MM.1S (cell line): ENCODE measurements around the gene CLEC16A.

ENCODE experiments used
- DNase-seq: peaks from one replicate; pipeline ENCODE4 v3.0.0-alpha.2; 2015
- H2AFZ ChIP-seq: fragments of 300-600 bp; sonication (generic); 2 replicates; pipeline ENCODE4 v1.6.0; 2016; ENCODE audit warnings: antibody characterized with exemption, low read length
- H3F3A ChIP-seq: fragments of 300-600 bp; sonication (generic); 2 replicates; pipeline ENCODE4 v1.6.1; 2016; ENCODE audit warnings: mild to moderate bottlenecking, antibody characterized with exemption, low read length, moderate library complexity, mixed read lengths; ENCODE audit not compliant: insufficient read depth
- H3K27ac ChIP-seq: fragments of 300-600 bp; sonication (generic); 2 replicates; pipeline ENCODE4 v1.5.1; 2016; ENCODE audit warnings: mild to moderate bottlenecking, low read length
- H3K27me3 ChIP-seq: fragments of 300-600 bp; sonication (generic); replicated peaks from 2 replicates; pipeline ENCODE4 v1.6.0; 2016; ENCODE audit warnings: low read length; ENCODE audit not compliant: insufficient read depth
- H3K36me3 ChIP-seq: fragments of 300-600 bp; sonication (generic); replicated peaks from 2 replicates; pipeline ENCODE4 v1.6.1; 2016; ENCODE audit warnings: mild to moderate bottlenecking, low read length, mixed read lengths; ENCODE audit not compliant: insufficient read depth
- H3K4me1 ChIP-seq: fragments of 300-600 bp; sonication (generic); 2 replicates; pipeline ENCODE4 v1.6.1; 2016; ENCODE audit warnings: low read length, mixed read lengths
- H3K4me2 ChIP-seq: fragments of 300-600 bp; sonication (generic); 2 replicates; pipeline ENCODE4 v1.6.0; 2016; ENCODE audit warnings: low read depth, low read length
- H3K4me3 ChIP-seq: fragments of 300-600 bp; sonication (generic); 2 replicates; pipeline ENCODE4 v1.5.1; 2016; ENCODE audit warnings: low read length, mixed read lengths
- H3K79me2 ChIP-seq: fragments of 300-600 bp; sonication (generic); 2 replicates; pipeline ENCODE4 v1.6.1; 2016; ENCODE audit warnings: mixed run types, low read length, mixed read lengths
- H3K9ac ChIP-seq: fragments of 300-600 bp; sonication (generic); 2 replicates; pipeline ENCODE4 v1.6.1; 2016; ENCODE audit warnings: low read length, mixed read lengths
- H3K9me2 ChIP-seq: fragments of 300-600 bp; sonication (generic); replicated peaks from 2 replicates; pipeline ENCODE4 v1.6.1; 2016; ENCODE audit warnings: mild to moderate bottlenecking, low read length, mixed read lengths; ENCODE audit not compliant: insufficient read depth
- H3K9me3 ChIP-seq: fragments of 300-600 bp; sonication (generic); replicated peaks from 2 replicates; pipeline ENCODE4 v1.6.1; 2016; ENCODE audit warnings: mild to moderate bottlenecking, low read length, mixed read lengths; ENCODE audit not compliant: insufficient read depth
- H4K20me1 ChIP-seq: fragments of 300-600 bp; sonication (generic); 2 replicates; pipeline ENCODE4 v1.6.1; 2016; ENCODE audit warnings: mild to moderate bottlenecking, low read length, moderate library complexity, mixed read lengths; ENCODE audit not compliant: insufficient read depth
- CTCF ChIP-seq: fragments of 300-600 bp; sonication (generic); IDR thresholded peaks from 2 replicates; pipeline ENCODE4 v1.5.1; 2016; ENCODE audit warnings: antibody characterized with exemption, low read length, mixed read lengths
- EZH2 ChIP-seq: fragments of 300-600 bp; sonication (generic); optimal IDR thresholded peaks from 2 replicates; pipeline ENCODE3; 2017; ENCODE audit warnings: low read depth, mild to moderate bottlenecking, antibody characterized with exemption, low read length, mixed read lengths
- EZH2phosphoT487 ChIP-seq: fragments of 300-600 bp; sonication (generic); IDR thresholded peaks from 2 replicates; pipeline ENCODE4 v1.6.1; 2018; ENCODE audit warnings: antibody characterized with exemption, low read length

Gene CLEC16A

GRCh38 chr16:10946308-10946707 is 1.9 kb downstream of the CLEC16A start:
- Histone ChIP-seq H3K9me3 (no peaks in the 10 kb centered on the region), H3K4me1 (peaks cover 20% of the 10 kb centered on the region), H3K9ac (no peak overlapping the region), H3K27ac (no peak overlapping the region), H3F3A (0 out of 2 replicates have a peak, but pooled peaks cover under 1% of the 10 kb centered on the region), H3K27me3 (no peaks in the 10 kb centered on the region), H3K9me2 (no peaks in the 10 kb centered on the region), H4K20me1 (no peaks in the 10 kb centered on the region), H3K36me3 (no peaks in the 10 kb centered on the region), H3K79me2 (peaks cover 67% of the 10 kb centered on the region), H2AFZ (no peak overlapping the region), H3K4me3 (no peak overlapping the region), H3K4me2 (no peak overlapping the region)
- no peak for DNase-seq
- TF ChIP-seq CTCF (no peak), EZH2 (no peak), EZH2phosphoT487 (no peak)

GRCh38 chr16:10947211-10947787 is 2.9 kb downstream of the CLEC16A start:
- Histone ChIP-seq H3K36me3 (no peaks in the 10 kb centered on the region), H3K27ac (no peak overlapping the region), H3K9ac (no peak overlapping the region), H3K9me3 (no peaks in the 10 kb centered on the region), H3K27me3 (no peaks in the 10 kb centered on the region), H4K20me1 (no peaks in the 10 kb centered on the region), H3F3A (no peaks in the 10 kb centered on the region), H3K79me2 (peaks cover 74% of the 10 kb centered on the region), H3K4me3 (no peak overlapping the region), H3K4me2 (no peak overlapping the region), H2AFZ (no peak overlapping the region), H3K9me2 (no peaks in the 10 kb centered on the region), H3K4me1 (peaks cover 20% of the 10 kb centered on the region)
- no peak for DNase-seq
- TF ChIP-seq EZH2 (no peak), EZH2phosphoT487 (no peak), CTCF (no peak)

- Histone ChIP-seq H3K27ac (no peak overlapping the region), H3K9me3 (no peaks in the 10 kb centered on the region), H3K9ac (no peak overlapping the region), H3K36me3 (no peaks in the 10 kb centered on the region), H2AFZ (no peak overlapping the region), H3K4me2 (no peak overlapping the region), H3K4me3 (no peak overlapping the region), H3K27me3 (no peaks in the 10 kb centered on the region), H3K79me2 (peaks cover 79% of the 10 kb centered on the region), H3K4me1 (peaks cover 16% of the 10 kb centered on the region), H4K20me1 (no peaks in the 10 kb centered on the region; the same call in 1 of the 2 replicates), H3K9me2 (no peaks in the 10 kb centered on the region), H3F3A (no peaks in the 10 kb centered on the region)
- no peak for DNase-seq
- TF ChIP-seq EZH2phosphoT487 (no peak), CTCF (no peak), EZH2 (no peak)
Measured at GRCh38 chr16:10949424-10949970, 5.1 kb downstream of the CLEC16A start.
